Suppressor macrophage treated with lipopolysaccharide for 1 hour (primary cell): ENCODE data around the gene PDE7B.

Experiments used
- DNase-seq, 3 donors: peaks; one replicate each; pipeline ENCODE4 v3.0.0-alpha.2; 2020 to 2022

The PDE7B gene

DNA sequence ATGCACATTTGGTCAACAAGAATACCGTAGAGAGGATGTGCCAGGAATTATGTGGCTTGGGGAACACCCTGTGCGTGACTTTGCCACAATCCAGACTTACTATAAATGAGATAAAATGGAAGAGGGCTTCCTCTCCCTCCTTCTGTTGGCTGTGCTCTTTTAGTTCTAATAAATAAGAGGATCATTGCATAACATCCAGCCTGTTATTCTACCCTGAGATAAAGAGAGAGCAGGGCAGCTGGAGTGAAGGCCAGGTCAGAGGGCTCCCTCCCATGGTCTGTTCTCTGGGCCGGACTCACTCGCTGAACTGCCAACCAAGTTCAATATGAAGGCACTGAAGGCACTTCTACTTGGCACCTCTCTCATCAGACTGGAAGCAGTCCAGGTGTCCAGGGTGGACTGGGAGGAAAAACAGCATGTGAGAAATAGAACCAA, 306.9 kb downstream of the PDE7B start:
- no peak for DNase-seq

DNA sequence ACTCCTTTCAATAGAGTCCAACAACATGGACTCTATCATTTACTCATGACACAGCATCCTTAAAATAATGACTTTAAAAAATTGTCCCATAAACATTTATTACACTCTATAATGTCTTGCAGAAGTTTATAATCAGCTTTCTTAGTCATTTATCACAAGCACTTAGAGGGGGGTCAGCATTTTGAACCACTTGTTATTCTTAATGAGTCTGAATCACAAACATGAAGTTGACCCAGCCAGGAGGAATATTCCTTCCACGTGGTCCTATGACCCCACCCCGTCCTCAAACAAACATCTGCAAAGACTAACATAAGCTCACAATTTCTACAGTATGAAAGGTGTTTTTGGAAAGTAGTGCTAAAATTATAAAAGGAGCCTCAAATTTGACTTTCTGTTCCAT, 307.5 kb downstream of the PDE7B start:
- DNase-seq, result no peak

DNA sequence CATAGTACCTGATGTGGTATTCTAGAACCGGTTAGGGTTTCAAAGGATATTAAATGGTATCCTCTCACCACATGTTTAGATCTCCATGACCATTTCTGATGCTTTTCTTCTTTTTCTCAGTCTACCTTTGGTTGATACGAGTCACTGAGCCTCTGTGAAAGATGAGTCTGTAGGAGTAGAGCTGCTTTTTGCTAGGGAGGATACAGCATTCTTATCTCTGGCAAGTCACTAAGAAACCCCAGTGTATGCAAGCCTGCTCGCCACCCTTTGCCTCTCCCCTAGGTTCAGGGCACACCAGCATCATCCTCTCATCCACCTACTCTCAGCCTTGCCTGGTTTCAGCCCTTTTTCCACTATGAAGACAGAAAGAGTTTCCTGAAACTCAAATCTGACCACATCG, 308.7 kb downstream of the PDE7B start:
- no peak for DNase-seq

DNA sequence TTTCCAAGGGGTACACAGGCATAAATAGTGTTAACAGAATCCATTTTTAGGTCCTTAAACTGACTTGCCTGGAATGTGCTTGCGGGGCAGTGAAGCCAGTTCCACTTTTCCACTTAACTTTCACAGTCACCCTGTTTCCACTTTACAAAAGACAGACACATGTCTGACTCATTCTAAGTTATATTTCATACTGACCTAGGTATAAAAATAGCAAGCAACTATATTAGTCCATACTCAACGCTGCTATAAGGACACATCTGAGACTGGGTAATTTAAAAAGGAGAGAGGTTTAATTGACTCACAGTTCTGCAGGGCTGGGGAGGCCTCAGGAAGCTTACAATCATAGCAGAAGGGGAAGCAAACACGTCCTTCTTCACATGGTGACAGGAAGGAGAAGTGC, 310.4 kb downstream of the PDE7B start:
- no peak for DNase-seq

DNA sequence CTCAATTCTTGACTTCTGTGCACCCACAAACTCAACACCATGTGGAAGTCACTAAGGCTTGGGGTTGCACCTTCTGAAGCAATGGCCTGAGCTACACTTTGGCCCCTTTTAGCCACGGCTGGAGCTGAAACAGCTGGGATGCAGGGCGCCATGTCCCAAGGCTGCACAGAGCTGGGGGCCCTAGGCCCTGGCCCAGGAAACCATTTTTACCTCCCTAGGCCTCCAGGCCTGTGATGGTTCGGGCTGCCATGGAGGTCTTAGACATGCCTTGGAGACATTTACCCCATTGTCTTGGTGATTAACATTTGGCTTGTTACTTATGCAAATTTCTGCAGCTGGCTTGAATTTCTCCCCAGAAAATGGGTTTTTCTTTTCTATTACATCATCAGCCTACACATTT, 311.8 kb downstream of the PDE7B start:
- DNase-seq, result no peak

DNA sequence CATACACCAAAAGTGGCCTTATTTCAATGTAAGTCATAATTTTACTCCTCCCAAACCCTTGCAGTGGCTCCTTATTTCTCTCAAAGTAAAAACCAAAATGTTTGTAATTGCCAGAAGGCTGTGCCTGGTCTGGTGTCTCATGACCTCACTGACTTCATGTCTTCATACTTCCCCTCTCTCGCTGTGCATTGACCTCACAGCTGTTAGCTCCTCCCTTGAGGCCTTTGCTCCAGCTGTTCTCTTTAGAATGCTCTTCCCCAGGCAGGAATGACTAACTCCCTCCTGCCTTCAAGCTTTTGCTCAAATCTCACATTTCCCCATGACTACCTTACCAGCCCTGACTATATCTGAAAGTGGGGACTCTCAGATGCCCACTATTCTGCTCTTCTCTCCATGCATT, 315.3 kb downstream of the PDE7B start:
- DNase-seq, result peak; percentile 21 to 47 (median 23)

DNA sequence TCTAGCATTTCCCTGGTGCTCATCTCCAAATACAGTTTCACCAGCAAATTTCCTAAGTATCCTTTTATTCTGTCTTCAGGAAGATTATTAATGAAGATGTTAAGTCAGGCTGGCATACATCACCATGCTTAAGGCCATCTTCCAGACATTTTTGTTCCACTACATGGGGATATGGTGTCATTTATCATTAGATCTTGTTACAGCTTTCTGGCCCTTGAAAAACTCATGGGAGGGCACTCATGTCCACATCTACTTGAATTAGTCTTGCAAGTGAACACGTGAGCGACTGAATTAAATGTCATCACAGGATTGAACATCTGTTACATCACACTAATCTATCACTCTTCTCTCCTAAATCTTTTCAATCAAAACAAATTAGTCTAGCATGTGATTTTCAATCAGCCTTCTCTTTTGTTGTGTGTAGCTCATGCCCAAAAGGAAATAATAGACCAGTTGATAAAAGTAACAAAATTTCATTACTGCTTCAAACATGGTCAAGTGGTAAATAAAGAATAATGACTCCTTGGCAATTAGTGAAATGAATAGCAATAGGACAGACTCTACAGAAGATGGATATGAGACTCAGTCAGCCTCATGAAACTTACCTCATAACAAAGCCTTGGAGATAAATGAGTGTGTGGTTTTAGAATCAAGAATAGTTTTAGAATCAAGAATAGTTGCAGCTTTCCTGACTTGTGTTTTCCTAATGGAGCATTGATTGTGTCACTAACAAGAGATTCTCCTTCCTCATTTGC, 318.1 kb downstream of the PDE7B start:
- no peak for DNase-seq

DNA sequence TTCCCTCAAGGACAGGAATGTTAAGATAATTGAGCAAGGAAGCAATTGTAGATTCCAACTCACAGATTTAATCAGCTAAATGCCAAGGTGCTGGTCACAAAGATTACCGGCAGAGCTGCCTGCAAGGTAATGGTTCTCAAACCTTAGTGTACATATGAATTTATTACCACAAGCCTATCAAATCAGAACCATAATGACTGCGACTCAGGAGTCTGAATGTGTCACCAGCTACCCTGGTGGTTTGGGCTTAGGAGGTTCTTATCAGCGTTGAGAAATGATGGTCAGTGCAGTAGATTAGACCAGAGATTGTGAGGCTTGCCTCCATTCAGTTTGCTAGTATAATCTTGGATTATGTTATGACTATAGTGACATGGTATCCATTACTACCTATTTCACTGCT, 319.7 kb downstream of the PDE7B start:
- no peak for DNase-seq

DNA sequence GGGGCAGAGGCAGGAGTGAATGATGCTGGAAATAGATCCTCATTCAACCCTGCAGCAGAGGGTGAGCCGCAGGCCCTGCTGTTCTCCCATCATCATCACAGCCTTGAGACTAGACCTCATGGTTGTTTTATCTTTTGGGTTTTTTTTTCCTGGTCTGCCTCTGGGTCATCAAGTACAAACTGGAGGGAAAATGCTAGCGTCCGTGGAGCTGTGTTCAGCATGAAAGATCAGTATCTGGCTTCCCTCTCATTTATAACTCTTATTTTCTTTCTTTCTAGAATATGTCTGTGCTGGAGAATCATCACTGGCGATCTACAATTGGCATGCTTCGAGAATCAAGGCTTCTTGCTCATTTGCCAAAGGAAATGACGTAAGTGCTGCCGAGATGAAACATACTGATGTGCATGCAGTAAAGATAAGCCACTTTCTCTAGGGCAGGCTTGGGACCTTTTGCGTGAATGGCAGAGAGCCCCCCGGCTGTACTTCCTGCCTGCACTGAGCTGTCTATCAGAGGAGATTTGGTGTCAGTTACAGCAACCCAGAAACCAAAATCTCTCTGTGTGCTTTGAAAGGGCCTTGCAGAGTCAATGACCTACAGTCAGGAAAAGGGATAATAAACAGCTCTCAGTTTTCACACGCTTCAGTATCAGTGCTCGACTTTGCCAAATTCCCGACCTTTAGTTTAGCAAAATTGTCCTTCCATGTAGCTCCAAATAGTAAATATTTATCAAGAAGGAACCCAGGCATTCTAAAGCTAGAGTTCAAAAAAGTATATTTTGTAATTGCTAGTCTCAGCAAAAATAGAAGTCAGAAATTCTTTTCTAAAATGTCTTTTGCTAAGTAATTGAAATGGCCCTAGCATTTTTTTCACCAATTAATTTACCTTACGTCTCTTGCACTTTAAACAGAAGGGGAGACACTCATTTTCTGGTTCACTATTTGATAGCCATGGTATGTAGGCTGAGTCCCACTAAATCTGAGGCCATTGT, 322.3 kb downstream of the PDE7B start:
- no peak for DNase-seq

DNA sequence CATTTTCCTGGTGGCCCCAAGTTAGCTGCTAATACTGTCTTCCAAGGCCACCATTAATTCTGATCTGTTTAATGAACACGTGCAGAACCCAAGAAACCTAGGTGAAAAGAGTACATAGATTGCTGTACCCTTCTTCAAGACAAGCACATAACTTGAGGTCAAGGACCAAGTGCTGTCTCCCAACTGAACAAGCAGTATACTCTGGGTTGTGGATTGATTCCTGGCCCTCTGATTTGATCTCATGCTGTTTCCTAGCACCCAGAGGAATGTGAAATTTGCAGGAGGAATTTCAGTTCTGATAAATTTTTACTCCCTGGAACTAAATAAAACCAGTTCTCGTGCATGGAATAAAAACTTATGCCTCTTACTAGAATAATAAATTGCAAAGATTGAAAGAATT, 323.0 kb downstream of the PDE7B start:
- no peak for DNase-seq

DNA sequence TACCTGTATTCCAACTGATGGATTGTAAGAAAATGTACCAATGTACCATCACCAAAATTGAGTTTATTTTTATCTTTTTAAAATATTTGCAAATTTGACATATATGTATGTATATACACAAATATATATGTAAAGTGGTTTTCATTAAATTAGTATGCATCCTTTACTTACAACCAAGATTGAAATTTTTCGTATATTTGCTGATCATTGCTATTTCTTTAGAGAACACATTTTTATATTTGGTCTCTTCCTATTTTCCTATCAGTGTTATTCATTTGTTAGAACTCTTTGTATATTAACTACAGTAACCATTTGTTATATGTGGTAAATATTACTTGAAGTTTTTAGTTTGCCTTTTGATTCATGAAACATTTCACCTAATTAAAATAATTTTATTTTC, 324.4 kb downstream of the PDE7B start:
- no peak for DNase-seq

DNA sequence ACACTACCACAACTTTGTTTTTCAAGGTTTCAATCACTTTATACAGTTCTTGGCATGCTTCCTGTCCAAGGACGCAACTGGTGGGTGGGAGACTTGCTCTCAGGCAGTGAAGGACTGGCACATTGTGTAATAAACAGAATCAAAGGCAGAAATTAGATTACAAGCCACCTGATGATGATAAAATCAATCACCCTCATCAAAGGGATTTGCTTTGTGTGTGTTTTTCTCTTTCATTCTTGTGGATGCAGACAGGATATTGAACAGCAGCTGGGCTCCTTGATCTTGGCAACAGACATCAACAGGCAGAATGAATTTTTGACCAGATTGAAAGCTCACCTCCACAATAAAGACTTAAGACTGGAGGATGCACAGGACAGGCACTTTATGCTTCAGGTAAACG, 327.2 kb downstream of the PDE7B start:
- no peak for DNase-seq

DNA sequence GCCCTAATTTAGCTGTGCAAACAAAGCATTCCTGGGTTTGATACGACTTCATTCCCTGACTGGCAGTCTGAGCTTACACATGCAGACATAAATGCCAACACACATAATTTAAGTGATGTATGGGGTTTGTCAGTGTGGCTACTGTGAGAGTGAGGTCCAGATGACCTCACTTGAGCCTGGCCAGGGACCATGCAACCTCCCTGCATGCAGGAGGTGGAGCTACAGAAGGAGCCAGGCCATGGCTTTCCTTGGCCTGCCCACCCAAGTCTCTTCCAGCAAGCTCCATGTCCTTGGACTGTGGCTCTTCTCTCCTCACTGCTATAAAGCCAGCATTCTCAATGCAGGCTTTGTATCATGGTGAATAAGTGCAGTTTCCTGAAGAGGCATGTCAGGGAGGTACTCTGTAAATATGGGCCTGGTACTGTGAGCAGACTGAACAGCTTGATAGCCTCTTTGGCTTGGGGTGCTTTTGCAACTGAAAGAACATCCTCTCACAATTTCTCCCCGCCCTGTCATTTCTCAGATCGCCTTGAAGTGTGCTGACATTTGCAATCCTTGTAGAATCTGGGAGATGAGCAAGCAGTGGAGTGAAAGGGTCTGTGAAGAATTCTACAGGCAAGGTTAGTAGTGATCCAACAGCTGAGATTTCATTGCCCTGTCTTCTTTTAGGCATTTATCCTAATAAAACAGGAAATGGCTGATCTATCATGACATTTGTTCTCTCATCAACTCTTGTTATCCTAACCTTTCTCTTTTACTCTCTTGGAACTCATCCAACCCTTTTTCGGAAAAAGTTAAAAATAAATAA, 329.4 kb downstream of the PDE7B start:
- no peak for DNase-seq

DNA sequence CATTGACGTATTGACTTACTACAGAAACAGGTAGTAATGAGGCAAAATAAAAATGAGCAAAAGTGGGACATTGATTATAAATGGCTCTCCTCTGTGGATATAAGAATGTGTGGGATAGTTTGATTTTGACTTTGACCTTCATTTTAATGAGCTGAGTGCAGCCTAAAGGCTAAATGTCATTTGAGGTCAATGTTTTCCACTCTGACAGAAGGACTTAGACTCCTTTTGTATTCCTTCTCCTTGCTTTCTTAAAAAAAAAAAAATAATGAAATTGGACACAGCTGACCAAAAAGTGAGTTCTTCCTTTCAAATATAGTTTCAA, 330.0 kb downstream of the PDE7B start:
- DNase-seq, result no peak

DNA sequence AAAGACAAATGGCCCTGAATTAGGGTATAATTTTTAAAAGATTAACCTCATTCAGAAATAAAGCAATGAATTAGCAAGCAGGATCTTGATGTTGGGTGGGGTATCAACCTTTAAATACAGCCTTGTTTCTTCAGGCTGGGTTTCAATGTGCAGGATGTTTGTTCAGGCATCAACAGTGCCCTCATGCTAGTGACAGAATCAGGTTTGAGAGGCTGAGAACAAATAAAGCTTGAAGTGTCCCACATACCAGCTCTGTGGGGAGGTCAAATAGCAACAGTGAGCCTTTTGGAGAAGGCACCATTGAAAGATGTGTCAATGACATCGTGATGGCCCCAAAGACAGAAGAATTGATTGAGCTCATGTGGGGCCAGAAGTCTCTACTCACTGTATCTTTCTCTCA, 330.4 kb downstream of the PDE7B start:
- no peak for DNase-seq

DNA sequence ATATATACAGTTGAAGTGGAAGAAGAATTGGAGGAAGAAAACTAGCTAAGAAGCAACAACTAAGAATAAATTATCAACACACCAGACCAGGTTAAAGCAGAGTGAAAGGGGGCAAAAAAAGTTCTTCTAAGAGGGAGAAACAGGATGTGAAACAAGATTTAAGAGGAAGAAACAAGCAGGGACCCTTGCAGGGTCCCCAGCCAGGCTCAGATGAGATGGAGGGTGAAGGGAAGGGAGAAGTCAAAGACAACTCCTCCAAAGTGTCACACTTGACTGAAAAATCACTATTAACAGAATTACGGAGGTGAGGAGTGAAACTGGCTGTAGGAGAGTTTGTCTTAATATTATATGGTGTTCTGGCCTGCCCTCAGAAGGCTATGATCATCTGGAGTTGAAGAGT, 333.2 kb downstream of the PDE7B start:
- DNase-seq, result no peak

DNA sequence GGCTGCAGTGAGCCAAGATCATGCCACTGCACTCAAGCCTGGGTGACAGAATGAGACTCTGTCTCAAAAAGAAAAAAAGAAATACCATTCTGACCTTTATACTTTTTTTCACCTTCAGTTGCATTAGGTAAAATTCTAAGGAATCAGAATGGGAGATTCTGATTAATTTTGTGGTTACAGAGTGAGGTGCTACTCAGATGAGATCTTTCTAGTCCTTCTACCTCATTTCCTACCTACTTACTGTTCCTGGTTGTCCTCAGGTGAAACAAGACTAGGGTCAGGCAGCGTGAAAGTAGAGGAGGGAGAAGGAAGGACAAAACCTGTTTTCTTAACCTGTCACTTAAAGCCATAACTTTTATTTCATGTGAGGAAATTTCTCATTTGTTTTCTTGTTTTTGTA, 334.9 kb downstream of the PDE7B start:
- DNase-seq, result no peak

DNA sequence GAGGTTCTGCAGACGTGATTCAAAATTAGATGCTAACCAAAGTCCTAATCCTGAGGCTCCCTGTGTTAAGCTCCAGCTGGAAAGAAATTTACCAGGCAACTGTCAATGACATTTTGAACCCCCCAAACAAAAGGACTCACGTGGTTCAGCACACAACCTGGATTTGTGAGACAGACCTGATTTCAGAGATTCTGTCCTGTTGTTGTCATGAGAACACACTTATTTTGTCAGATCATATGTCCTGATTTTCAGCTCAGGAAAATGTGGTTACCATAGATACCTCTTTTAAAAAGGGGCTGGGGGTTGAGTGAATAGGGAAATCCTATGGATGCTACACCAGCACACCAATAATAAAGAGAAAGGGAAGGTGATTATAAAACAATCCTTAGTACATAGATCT, 337.0 kb downstream of the PDE7B start:
- no peak for DNase-seq

DNA sequence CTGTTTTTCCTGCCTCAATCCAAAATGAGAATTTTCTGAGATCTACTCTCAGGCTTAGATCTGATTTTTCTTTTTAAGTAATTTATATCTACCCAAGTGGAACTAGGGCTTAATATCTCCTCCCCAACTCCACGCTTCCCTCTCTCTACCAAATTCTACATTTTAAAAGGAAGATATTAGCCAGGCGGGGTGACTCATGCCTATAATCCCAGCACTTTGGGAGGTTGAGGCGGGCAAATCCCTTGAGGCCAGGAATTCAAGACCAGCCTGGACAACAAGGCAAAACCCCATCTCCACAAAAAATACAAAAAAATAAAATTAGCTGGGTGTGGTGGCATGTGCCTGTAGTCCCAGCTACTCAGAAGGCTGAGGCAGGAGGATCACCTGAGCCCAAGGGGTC, 337.6 kb downstream of the PDE7B start:
- no peak for DNase-seq

DNA sequence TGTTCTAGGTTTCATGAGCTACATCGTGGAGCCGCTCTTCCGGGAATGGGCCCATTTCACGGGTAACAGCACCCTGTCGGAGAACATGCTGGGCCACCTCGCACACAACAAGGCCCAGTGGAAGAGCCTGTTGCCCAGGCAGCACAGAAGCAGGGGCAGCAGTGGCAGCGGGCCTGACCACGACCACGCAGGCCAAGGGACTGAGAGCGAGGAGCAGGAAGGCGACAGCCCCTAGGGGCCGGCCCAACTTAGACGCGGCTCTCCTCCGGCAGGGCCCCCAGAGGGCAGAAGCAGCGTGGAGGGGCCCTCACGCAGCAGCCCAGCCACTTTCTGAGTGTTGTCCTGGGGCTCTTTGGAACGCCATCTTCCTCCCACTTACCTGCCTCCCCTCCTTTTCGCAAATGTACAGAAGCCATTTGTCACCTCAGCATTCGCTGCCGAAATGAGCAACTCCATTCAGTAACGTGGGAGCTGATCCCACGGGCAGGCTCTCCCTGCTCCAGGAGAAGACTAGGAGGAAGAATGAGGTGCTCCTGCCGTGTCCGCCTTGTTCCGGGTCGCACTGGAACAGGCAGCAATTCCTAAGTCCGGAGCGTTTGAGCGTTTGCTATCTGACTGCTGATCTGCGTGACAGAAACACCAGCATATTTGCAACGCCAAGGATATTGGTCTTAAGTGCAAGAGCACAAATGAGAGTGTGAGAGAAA, 340.3 kb downstream of the PDE7B start:
- no peak for DNase-seq

DNA sequence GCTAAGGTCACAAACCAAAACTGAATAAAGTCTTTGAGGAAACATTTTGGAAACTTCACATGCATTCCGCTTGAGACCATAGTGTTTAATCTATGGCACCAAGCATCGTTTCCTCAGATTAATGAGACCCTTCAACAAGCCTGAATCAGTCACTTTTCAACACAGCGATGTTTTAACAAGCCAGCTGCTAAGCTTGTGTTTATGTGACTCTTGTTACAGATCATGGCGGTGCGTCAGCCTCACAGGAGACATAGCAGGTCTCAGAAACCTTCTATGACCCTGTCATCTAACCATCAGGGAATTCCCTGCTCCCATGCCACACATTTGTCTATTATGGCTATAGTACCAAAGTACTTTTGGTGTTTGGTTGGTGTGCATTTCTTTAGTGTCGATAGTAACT, 341.4 kb downstream of the PDE7B start:
- no peak for DNase-seq

DNA sequence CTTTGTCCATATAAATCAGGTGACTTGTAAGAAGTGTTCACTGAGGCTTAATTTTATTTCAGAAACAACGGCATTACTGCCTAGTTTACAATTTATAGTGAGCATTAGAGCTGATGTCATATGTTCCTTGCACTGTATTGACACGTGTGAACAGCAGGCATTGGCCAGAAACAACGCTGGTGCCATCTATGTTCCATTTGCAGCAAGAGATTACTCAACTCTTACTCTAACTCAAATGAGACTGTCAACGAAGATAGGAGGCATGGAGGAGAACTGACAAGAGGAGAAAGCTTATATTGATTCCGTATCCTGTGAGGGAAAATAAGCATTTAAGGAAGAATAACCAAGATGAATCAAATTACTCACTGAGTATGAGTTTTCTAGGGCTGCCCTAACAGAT, 350.2 kb downstream of the PDE7B start:
- DNase-seq, result no peak

DNA sequence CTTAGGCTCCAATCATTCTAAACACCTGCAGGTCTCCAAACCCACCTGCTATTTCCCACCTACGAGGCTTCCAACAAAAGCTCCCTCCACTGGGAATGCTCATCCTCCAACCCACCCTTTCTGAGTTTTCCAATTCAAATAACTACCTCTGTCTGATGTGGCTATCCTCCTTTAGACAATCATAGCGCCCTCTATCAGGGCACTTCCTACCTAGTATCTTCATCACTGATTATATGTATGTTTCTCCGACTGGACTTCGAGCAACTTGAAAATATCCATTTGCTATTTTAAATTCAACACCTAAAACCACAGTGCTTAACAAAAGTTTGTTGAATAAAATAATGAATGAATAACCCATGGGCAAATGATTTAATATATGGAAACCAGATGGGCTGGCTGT, 357.3 kb downstream of the PDE7B start:
- no peak for DNase-seq
